Psoas muscle (tissue), 8 donors: ENCODE data around the gene SAGE1. TPM values are rescaled to one million over a fixed set of nuclear protein-coding genes. Genes with fewer than 3 reads are reported as not detected.

Experiments used
- ATAC-seq, 4 donors: fragments of 200-7000 bp; cut with Tn5 transposase; one replicate each; pipeline ENCODE4 v1.9.1; 2020; ENCODE audit warnings: moderate library complexity in 3 of 4, mild to moderate bottlenecking in 2 of 4
- DNase-seq, 2 donors: peaks; one replicate each; pipeline ENCODE4 v3.0.0-alpha.2; 2020
- H3K27ac ChIP-seq: fragments of 200-600 bp; one replicate; pipeline ENCODE4 v1.8.0; 2022
- H3K27me3 ChIP-seq, 3 donors: fragments of 200-600 bp in 1 of 3; one replicate each; pipeline versions ENCODE4 v1.6.1 to v1.8.0; 2013 to 2022; ENCODE audit warnings: low read length in 2 of 3, mild to moderate bottlenecking in 2 of 3, moderate library complexity in 1 of 3; ENCODE audit not compliant: insufficient read depth in 3 of 3
- H3K36me3 ChIP-seq, 2 donors: fragments of 200-600 bp in 1 of 2; one replicate each; pipeline versions ENCODE4 v1.6.1 to v1.8.0; 2013 to 2022; ENCODE audit warnings: low read depth in 1 of 2, mild to moderate bottlenecking in 1 of 2, moderate library complexity in 1 of 2; ENCODE audit not compliant: insufficient read depth in 1 of 2
- H3K4me1 ChIP-seq: fragments of 200-600 bp; one replicate; pipeline ENCODE4 v1.8.0; 2022
- H3K4me3 ChIP-seq: fragments of 200-600 bp; one replicate; pipeline ENCODE4 v1.8.0; 2022; ENCODE audit warnings: mild to moderate bottlenecking
- H3K9me3 ChIP-seq: fragments of 200-600 bp; one replicate; pipeline ENCODE4 v1.8.0; 2022
- WGBS, 3 donors: extraction: QIAGEN DNeasy Blood & Tissue Kit; methylation state at CpG; one replicate each; pipeline versions ENCODE4 v1.1.6 to v1.1.7; 2013; 5-methylcytosine and 5-hydroxymethylcytosine counted together
- intact Hi-C, 2 donors: fragments of 100-400 bp; cut with DNase I; formaldehyde crosslinking; loops; one replicate each; pipeline versions ENCODE4 v1.11.0 to v1.14.2; 2022
- polyA plus RNA-seq, 3 donors: library from polyadenylated mRNA; stranded (reverse); fragments of 200-250 nt; gene quantifications; one replicate each; pipeline ENCODE4 v1.2.3, GENCODE V29; 2013
- total RNA-seq, 4 donors: library from RNA; stranded (reverse); fragmentation: NEBNext Ultra II Directional in 2 of 4; extraction: Animal tissue kit (Norgen Biotek cat#: 25700) in 2 of 4; gene quantifications; one replicate each; pipeline versions ENCODE4 v1.2.1 to v1.2.4, GENCODE V29; 2021 to 2023
- TF ChIP-seq, protein P1 (sequence below): fragments of 200-600 bp; IDR thresholded peaks from one replicate; pipeline ENCODE4 v1.8.0; 2022; ENCODE audit warnings: antibody characterized with exemption
- donor health status: healthy with polysubstance abuse.
- donor health status: DM: no; HTN: no; CAD: no; lungs with moderate emphysema.
- donor health status: Bipolar disorder and iron deficiency.
- donor health status: healthy.
- donor health status: DM: yes; HTN: yes; CAD: no.
- donor health status: DM: no; HTN: no; CAD: no.
- donor health status: DM: no; HTN: no; CAD: no.
- donor health status: DM: yes; HTN: yes; CAD: no.

SAGE1 gene
- total and polyA plus RNA-seq, 7 donors, result not detected

DNA sequence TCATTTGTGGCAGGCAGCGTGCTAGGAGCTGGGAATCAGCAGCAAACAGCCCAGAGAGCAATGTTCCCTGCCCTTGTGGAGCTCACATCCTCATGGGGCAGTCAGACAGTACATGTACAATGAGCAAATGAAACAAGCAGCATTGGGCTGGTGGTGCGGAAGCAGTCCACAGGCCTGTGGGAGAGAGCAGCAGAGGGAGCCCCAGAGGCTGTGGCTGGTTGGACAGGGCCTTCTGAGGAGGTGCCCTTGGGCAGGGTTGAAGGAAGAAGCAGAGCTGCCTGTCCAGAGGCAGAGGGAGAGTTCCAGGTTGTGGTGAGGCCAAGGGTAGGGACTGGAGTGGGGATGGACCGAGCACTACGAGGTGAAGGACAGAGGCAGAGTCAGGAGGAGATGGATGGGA lies 57.8 kb downstream of the SAGE1 start:
- 78 to 96% (median 91%) methylated on average over 4 of the region's 4 CpGs for WGBS, 3 donors

More for the DNA sequence above, 57.8 kb downstream of the SAGE1 start:
- no peak for ATAC-seq
- no peaks in the 10 kb centered on the region for H3K27me3 ChIP-seq
- intact Hi-C loops, result no loop called here
- TF ChIP-seq, protein P1, sequence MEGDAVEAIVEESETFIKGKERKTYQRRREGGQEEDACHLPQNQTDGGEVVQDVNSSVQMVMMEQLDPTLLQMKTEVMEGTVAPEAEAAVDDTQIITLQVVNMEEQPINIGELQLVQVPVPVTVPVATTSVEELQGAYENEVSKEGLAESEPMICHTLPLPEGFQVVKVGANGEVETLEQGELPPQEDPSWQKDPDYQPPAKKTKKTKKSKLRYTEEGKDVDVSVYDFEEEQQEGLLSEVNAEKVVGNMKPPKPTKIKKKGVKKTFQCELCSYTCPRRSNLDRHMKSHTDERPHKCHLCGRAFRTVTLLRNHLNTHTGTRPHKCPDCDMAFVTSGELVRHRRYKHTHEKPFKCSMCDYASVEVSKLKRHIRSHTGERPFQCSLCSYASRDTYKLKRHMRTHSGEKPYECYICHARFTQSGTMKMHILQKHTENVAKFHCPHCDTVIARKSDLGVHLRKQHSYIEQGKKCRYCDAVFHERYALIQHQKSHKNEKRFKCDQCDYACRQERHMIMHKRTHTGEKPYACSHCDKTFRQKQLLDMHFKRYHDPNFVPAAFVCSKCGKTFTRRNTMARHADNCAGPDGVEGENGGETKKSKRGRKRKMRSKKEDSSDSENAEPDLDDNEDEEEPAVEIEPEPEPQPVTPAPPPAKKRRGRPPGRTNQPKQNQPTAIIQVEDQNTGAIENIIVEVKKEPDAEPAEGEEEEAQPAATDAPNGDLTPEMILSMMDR, result no peak
- no peaks in the 10 kb centered on the region for H3K9me3 ChIP-seq
- H3K4me1 ChIP-seq, result no peaks in the 10 kb centered on the region
- H3K4me3 ChIP-seq, result no peak overlapping the region
- H3K36me3 ChIP-seq, result no peaks in the 10 kb centered on the region
- no peak overlapping the region for H3K27ac ChIP-seq
- DNase-seq, result no peak

Other genes starting within 250 kb of the SAGE1 start
- not detected for gene CT45A1, start 180.1 kb upstream of the SAGE1 start, total RNA-seq
- gene CT45A1, start 180.1 kb upstream of the SAGE1 start, polyA plus RNA-seq, result not detected
- not detected for gene CT45A3, start 125.5 kb upstream of the SAGE1 start, total RNA-seq
- gene CT45A3, start 125.5 kb upstream of the SAGE1 start, polyA plus RNA-seq, result not detected
- gene CT45A5, start 108.2 kb upstream of the SAGE1 start, total RNA-seq, result not detected
- not detected for gene CT45A5, start 108.2 kb upstream of the SAGE1 start, polyA plus RNA-seq
- gene CT45A6, start 90.9 kb upstream of the SAGE1 start, total RNA-seq, result not detected
- not detected for gene CT45A6, start 90.9 kb upstream of the SAGE1 start, polyA plus RNA-seq
- not detected for gene CT45A2, start 73.7 kb upstream of the SAGE1 start, total RNA-seq
- not detected for gene CT45A2, start 73.7 kb upstream of the SAGE1 start, polyA plus RNA-seq
- not detected for gene CT45A7, start 56.4 kb upstream of the SAGE1 start, total RNA-seq
- not detected for gene CT45A7, start 56.4 kb upstream of the SAGE1 start, polyA plus RNA-seq
- not detected for gene CT45A8, start 39.2 kb upstream of the SAGE1 start, total RNA-seq
- not detected for gene CT45A8, start 39.2 kb upstream of the SAGE1 start, polyA plus RNA-seq
- gene CT45A9, start 21.9 kb upstream of the SAGE1 start, total RNA-seq, result not detected
- not detected for gene CT45A9, start 21.9 kb upstream of the SAGE1 start, polyA plus RNA-seq
- gene CT45A10, start 272 bp upstream of the SAGE1 start, total RNA-seq, result not detected
- not detected for gene CT45A10, start 272 bp upstream of the SAGE1 start, polyA plus RNA-seq
- gene MMGT1, start 80.3 kb downstream of the SAGE1 start, total RNA-seq, result 10 to 100 TPM; 17.8 to 21.1 (median 20.4) TPM
- gene MMGT1, start 80.3 kb downstream of the SAGE1 start, polyA plus RNA-seq, result 10 to 100 TPM in 2 of 3 donors, 1 to 10 TPM in 1; 8.9 to 18.5 (median 12.2) TPM
- 10 to 100 TPM in 1 of 4 donors, 1 to 10 TPM in 3; 8.8 to 11.8 (median 9.1) TPM for gene SLC9A6, start 91.7 kb downstream of the SAGE1 start, total RNA-seq
- 10 to 100 TPM in 1 of 3 donors, 1 to 10 TPM in 2; 7.9 to 16.9 (median 8.0) TPM for gene SLC9A6, start 91.7 kb downstream of the SAGE1 start, polyA plus RNA-seq